ENCODE measurements around the gene RPS13. TPM values are rescaled to one million over a fixed set of nuclear protein-coding genes. Genes with fewer than 3 reads are reported as not detected.
"Not testable (repeated sequence)": the region's sequence is repeated elsewhere in the genome, so short reads cannot be mapped to it uniquely, and the experiment has no call there.

Gene RPS13
- total RNA-seq = 100 to 1,000 TPM; 951 to 981 TPM

DNA sequence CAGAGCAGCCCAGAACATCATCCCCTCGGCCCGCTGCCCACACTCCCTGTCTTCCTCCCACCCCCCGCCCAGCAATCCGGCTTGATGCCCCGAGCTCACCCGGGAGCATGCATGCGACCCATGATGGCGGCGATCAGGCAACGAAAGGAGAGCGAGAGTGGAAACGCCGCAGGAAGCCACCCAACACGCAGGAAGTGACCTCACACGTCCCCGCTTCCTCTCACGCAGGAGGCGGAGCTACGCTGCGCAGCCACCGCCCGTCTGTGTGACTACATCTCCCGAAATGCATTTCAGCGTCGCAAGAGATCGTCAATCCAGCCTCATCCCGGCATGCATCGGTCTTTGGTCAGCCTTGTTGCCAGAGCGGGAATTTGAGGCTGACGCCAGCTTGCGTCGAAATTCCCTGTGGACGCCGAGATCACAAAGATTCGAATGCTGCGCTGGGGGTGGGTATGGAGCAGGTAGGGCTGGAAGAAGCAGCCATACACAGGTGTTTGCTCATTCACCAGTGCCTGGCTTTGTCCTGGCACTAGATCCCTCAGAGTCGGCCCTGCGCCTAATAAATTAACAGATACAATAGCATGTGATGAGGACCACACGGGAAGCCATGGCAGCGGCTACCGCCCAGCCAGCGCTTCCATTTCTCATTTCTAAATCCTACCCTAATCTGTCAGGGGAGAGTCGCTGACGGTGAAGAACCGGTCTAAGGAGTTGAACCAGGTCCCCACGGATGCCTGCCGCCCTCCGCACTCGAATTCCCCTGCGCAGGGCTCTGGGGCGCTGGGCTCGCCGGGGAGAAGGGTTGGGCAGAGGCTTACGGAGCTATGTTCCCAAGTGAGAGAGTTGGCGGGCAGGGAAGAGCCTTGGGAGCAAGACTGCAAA is at the start of gene RPS13:
RPS13 (minus strand) TSS at position 148 of the 882 bp plus-strand sequence; CDS start at position 122, 26 bp downstream.
- peak within 1 kb of the TSS; percentile 96 for H3K4me3 Mint-ChIP-seq
- POLR2A ChIA-PET = interaction anchor here (0.6 to 4.3 kb wide), 19 partner anchors 14 to 1988 kb away, joined by 3 to 38 read pairs (median 4); partner anchors contain the start of genes C11orf58, NUCB2 and PIK3C2A
- peaks cover 49% of the 10 kb centered on the region for H3K4me1 Mint-ChIP-seq
- H3K27ac Mint-ChIP-seq = peak within 1 kb of the TSS; percentile 96
- H3K27me3 Mint-ChIP-seq = no peaks in the 10 kb centered on the region
- CTCF ChIA-PET = interaction anchor here (0.6 to 2.3 kb wide), 11 partner anchors 11 to 432 kb away, joined by 3 to 9 read pairs (median 4); partner anchors contain the start of gene PIK3C2A
- peaks cover 53% of the 10 kb centered on the region for H3K36me3 Mint-ChIP-seq (ENCODE audit: low read depth)
- H3K9me3 Mint-ChIP-seq = no peaks in the 10 kb centered on the region
- DNase-seq = peak; percentile 96

DNA sequence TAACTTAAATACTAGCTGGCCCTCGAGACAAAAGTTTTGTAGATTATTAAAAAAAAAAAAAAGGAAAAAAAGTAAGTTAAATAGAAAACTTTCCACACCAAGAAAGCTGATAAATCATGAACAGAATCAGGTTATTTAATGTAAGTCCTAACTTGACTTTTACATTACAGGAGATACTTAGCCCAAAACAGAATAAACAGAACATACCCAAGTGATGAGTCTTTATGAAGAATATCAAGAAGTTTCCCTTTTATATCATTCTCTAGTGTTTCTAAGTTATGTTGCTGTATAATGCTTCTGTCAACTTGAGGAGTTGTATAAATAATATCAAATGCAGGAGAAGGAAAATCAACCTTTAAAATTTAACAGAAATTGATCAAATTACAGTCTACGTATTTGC is 44.5 kb upstream of the RPS13 start:
- Mint-ChIP-seq H3K4me1 (no peaks in the 10 kb centered on the region), H3K27me3 (no peaks in the 10 kb centered on the region), H3K27ac (no peak overlapping the region), H3K4me3 (no peak overlapping the region), H3K36me3 (ENCODE audit: low read depth) (peaks cover 8% of the 10 kb centered on the region), H3K9me3 (no peaks in the 10 kb centered on the region)
- ChIA-PET POLR2A (no interaction called here), CTCF (no interaction called here)
- no peak for DNase-seq

DNA sequence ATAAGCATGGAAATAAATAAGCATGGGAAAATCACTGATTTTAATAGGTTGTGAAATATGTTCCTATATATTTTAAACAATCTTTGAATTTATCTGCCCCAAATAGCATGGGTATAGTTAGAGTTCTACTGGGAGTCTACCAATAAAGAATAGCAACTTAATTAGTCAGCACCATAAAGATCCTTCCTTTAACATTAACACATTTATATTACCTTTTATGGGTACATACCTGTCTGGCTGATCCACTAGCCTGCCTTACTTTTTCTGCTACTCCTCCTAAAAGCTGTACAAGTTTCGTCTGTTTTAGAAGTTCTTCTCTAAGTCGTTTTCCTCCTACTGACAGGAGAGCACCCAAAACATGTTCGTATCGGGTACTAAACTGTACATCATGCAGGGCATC is 39.8 kb upstream of the RPS13 start:
- Mint-ChIP-seq H3K27me3 (no peaks in the 10 kb centered on the region), H3K27ac (no peak overlapping the region), H3K4me3 (no peak overlapping the region), H3K36me3 (ENCODE audit: low read depth) (peaks cover 15% of the 10 kb centered on the region), H3K4me1 (peaks cover 7% of the 10 kb centered on the region), H3K9me3 (no peaks in the 10 kb centered on the region)
- ChIA-PET CTCF (no interaction called here), POLR2A (no interaction called here)
- no peak for DNase-seq

DNA sequence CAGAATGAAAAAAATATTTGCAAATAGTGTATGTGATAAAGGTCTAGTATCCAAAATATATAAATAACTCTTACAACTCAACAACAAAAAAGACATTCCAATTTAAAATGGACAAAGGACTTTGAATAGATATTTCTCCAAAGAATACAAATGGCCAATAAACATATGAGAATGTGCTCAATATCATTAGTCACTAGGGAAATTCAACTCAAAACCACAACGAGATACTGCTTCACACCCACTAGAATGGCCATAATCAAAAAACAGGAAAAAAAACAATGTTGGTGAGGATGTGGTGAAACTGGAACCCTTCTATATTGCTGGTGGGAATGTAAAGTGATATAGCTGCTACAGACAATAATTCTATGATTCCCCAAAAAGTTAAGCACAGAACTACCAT is 38.6 kb upstream of the RPS13 start:
- Mint-ChIP-seq H3K9me3 (no peaks in the 10 kb centered on the region), H3K27me3 (no peaks in the 10 kb centered on the region), H3K4me1 (peaks cover 7% of the 10 kb centered on the region), H3K36me3 (ENCODE audit: low read depth) (peaks cover 13% of the 10 kb centered on the region), H3K4me3 (no peak overlapping the region), H3K27ac (no peak overlapping the region)
- ChIA-PET POLR2A (interaction anchor here (0.6 kb wide), 1 partner anchor 238 kb away, joined by 3 read pairs; no protein-coding TSS in a partner anchor), CTCF (no interaction called here)
- no peak for DNase-seq

DNA sequence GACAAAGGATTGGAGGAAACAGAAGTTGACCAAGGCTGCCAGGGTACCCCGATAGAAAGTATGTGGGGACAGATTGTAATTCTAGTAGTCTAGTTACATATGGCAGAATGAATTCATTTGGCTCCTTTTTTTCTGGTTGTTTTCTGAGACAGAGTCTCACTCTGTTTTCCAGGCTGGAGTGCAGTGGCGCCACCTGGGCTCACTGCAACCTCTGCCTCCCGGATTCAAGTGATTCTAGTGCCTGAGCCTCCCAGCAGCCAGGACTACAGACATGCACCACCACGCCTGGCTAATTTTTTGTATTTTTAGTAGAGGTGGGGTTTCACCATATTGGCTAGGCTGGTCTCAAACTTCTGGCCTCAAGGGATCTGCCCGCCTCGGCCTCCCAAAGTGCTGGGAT is 30.3 kb upstream of the RPS13 start:
- CTCF ChIA-PET = interaction anchor here (1.1 to 1.2 kb wide), 2 partner anchors 13 to 30 kb away, joined by 3 read pairs; partner anchors contain the start of gene RPS13
- DNase-seq, H3K9me3 Mint-ChIP-seq, H3K4me1 Mint-ChIP-seq, H3K4me3 Mint-ChIP-seq, H3K27me3 Mint-ChIP-seq, POLR2A ChIA-PET, H3K27ac Mint-ChIP-seq: not testable (repeated sequence)
- H3K36me3 Mint-ChIP-seq (ENCODE audit: low read depth) = peaks cover 14% of the 10 kb centered on the region

DNA sequence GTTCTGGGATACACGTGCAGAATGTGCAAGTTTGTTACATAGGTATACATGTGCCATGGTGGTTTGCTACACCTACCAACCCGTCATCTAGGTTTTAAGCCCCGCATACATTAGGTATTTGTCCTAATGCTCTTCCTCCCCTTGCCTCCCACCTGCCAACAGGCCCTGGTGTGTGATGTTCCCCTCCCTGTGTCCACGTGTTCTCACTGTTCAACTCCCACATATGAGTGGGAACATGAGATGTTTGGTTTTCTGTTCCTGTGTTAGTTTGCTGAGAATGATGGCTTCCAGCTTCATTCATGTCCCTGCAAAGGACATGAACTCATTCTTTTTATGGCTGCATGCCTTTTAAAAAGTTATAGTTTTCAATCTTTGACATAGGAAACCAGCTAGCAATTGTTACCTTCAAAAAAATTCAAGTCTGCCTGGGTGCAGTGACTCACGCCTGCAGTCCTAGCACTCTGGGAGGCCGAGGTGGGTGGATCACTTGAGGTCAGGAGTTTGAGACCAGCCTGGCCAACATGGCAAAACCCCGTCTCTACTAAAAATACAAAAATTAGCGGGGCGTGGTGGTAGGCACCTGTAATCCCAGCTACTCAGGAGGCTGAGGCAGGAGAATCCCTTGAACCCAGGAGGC is 28.1 kb upstream of the RPS13 start:
- H3K27ac Mint-ChIP-seq, CTCF ChIA-PET, H3K4me3 Mint-ChIP-seq, H3K9me3 Mint-ChIP-seq, H3K4me1 Mint-ChIP-seq, H3K27me3 Mint-ChIP-seq, DNase-seq: not testable (repeated sequence)
- peaks cover 14% of the 10 kb centered on the region for H3K36me3 Mint-ChIP-seq (ENCODE audit: low read depth)
- POLR2A ChIA-PET = interaction anchor here (1.0 kb wide), 1 partner anchor 144 kb away, joined by 3 read pairs; no protein-coding TSS in a partner anchor

DNA sequence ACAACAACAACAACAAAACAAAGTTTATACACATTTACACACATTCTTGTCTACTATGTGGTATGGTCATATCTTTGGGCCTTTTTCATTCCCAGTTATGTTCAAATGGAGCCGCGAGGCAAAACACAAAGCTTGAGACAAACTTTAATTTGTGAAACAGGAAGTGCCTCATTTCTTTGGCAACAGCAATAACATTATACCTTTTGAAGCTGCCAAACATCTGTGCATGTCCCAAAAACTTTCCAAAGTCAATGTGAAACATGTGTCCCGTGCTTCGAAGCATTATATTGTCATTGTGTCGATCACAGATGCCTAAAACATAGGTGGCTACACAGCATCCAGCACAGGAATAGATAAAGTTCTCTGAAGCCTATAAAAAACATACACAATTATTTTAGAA is 25.0 kb upstream of the RPS13 start:
- no peak overlapping the region for H3K4me3 Mint-ChIP-seq
- no peaks in the 10 kb centered on the region for H3K9me3 Mint-ChIP-seq
- ChIA-PET CTCF (no interaction called here), POLR2A (no interaction called here)
- H3K36me3 Mint-ChIP-seq (ENCODE audit: low read depth) = peaks cover 14% of the 10 kb centered on the region
- no peak overlapping the region for H3K27ac Mint-ChIP-seq
- no peaks in the 10 kb centered on the region for H3K4me1 Mint-ChIP-seq
- no peak for DNase-seq
- no peaks in the 10 kb centered on the region for H3K27me3 Mint-ChIP-seq

DNA sequence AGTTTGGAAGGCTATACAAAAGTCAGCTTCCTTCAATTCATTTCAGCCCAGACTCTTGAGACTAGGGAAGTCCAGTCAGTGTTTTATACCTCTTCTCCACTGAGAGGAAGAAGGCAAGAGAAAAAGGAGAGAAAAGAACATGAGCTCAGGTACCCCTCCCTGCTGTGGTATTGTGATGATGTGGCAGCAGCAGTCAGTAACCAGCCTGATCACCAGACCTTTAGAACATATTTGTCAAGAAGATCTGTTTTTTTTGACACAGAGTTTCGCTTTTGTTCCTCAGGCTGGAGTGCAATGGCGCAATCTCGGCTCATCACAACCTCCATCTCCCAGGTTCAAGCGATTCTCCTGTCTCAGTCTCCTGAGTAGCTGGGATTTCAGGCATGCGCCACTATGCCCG is 21.2 kb upstream of the RPS13 start:
- no peaks in the 10 kb centered on the region for H3K9me3 Mint-ChIP-seq
- CTCF ChIA-PET = no interaction called here
- no peaks in the 10 kb centered on the region for H3K27me3 Mint-ChIP-seq
- no peak for DNase-seq
- POLR2A ChIA-PET = interaction anchor here (1.1 kb wide), 1 partner anchor 21 kb away, joined by 7 read pairs; the partner anchor contains the start of gene RPS13
- H3K4me1 Mint-ChIP-seq = no peaks in the 10 kb centered on the region
- H3K36me3 Mint-ChIP-seq (ENCODE audit: low read depth) = peaks cover 6% of the 10 kb centered on the region
- no peak overlapping the region for H3K4me3 Mint-ChIP-seq
- H3K27ac Mint-ChIP-seq = peak overlapping the region; percentile 2

DNA sequence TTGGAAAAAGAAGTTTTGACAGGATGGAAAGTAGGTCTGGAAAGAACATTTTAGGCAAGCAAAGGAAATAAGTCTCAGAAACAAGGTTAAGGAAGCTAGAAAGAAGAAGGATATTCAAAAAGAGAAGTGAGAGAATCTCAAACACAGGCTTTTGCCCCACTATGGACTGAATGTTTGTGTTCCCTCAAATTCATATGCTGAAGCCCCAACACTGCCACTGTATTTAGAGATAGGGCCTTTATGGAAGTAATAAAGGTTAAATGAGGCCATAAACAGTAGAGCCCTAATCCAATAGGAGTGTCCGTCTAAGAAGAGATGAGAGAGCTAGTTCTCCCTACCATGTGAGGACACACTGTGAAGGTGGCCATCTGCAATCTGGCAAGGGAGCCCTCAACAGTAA is 20.6 kb upstream of the RPS13 start:
- Mint-ChIP-seq H3K27me3 (no peaks in the 10 kb centered on the region), H3K36me3 (ENCODE audit: low read depth) (peaks cover 6% of the 10 kb centered on the region), H3K9me3 (no peaks in the 10 kb centered on the region), H3K4me1 (no peaks in the 10 kb centered on the region), H3K27ac (no peak overlapping the region), H3K4me3 (no peak overlapping the region)
- POLR2A ChIA-PET = interaction anchor here (1.1 kb wide), 1 partner anchor 20 kb away, joined by 7 read pairs; the partner anchor contains the start of gene RPS13
- no peak for DNase-seq
- CTCF ChIA-PET = no interaction called here

DNA sequence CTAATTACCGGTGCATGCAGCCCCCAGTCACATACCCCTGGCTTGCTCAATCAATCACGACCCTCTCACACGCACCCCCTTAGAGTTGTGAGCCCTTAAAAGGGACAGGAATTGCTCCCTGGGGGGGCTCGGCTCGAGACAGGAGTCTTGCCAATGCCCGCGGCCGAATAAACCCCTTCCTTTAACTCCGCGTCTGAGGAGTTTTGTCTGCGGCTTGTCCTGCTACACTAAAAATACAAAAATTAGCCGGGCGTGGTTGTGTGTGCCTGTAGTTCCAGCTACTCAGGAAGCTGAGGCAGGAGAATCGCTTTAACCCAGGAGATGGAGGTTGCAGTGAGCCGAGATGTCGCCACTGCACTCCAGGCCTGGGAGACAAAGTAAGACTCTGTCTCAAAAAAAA is 8.5 kb upstream of the RPS13 start:
- CTCF ChIA-PET; H3K4me1 Mint-ChIP-seq; H3K4me3 Mint-ChIP-seq; H3K9me3 Mint-ChIP-seq; DNase-seq; H3K36me3 Mint-ChIP-seq (ENCODE audit: low read depth); H3K27ac Mint-ChIP-seq; POLR2A ChIA-PET; H3K27me3 Mint-ChIP-seq: not testable (repeated sequence)

DNA sequence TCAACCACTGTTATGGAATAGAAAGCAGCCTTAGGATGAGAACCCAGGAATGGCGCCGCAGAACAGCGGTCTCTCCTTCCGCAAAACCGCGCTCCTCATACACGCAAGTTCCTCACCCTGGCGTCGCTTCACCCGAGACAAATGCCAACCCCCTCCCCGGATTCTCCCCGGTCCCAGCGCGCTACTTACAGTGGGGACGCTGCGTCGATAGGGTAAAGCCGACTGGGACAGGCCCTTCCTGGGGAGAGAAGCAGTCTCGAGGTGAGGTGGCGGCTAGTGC is 287 bp downstream of the RPS13 start:
- CTCF ChIA-PET = interaction anchor here (0.8 to 2.3 kb wide), 7 partner anchors 12 to 432 kb away, joined by 3 to 9 read pairs (median 4); partner anchors contain the start of gene PIK3C2A
- peak overlapping the region; percentile 96 for H3K4me3 Mint-ChIP-seq
- peaks cover 56% of the 10 kb centered on the region for H3K36me3 Mint-ChIP-seq (ENCODE audit: low read depth)
- no peak for DNase-seq
- no peaks in the 10 kb centered on the region for H3K27me3 Mint-ChIP-seq
- no peaks in the 10 kb centered on the region for H3K9me3 Mint-ChIP-seq
- H3K27ac Mint-ChIP-seq = peak overlapping the region; percentile 96
- POLR2A ChIA-PET = interaction anchor here (0.6 to 4.3 kb wide), 13 partner anchors 14 to 1987 kb away, joined by 3 to 38 read pairs (median 4); partner anchors contain the start of genes C11orf58 and PIK3C2A
- H3K4me1 Mint-ChIP-seq = peaks cover 49% of the 10 kb centered on the region

DNA sequence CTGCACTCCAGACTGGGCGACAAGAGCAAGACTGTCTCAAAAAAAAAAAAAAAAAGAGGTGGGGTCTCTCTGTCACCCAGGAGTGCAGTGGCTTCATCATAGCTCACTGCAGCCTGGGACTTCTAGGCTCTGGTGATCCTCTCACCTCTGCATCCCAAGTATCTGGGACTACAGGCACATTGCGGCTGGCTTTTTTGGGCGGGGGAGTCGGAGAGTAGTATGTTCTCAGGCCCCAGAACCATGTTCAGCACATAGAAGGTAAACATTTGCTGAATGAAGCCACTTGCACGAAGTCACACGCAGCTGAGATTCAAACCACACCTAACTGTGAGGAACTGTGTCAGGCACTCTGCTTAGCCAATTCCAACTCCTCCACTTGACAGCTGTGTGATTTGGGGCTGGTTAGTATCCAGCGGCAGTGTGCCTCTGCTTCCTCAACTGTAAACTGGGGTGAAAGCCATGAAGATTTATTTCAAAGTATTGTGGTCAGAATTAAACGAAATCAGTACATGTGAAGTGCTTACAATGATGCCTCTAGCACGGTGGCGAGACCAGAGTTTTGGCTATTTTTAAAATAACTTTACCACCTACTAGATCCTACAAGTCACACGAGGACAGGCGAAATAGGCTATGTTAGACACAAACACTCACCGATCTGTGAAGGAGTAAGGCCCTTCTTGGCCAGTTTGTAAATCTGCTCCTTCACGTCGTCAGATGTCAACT is 789 bp downstream of the RPS13 start:
- Mint-ChIP-seq H3K4me3 (peak overlapping the region; percentile 96), H3K27ac (peak overlapping the region; percentile 96), H3K27me3 (no peaks in the 10 kb centered on the region), H3K4me1 (peaks cover 49% of the 10 kb centered on the region), H3K36me3 (ENCODE audit: low read depth) (peaks cover 56% of the 10 kb centered on the region), H3K9me3 (no peaks in the 10 kb centered on the region)
- ChIA-PET POLR2A (interaction anchor here (1.1 to 4.3 kb wide), 6 partner anchors 17 to 338 kb away, joined by 3 to 38 read pairs (median 6); partner anchors contain the start of genes C11orf58 and PIK3C2A), CTCF (interaction anchor here (1.1 to 1.8 kb wide), 3 partner anchors 14 to 256 kb away, joined by 3 to 5 read pairs (median 4); no protein-coding TSS in a partner anchor)
- peak; percentile 24 for DNase-seq
